Fibroblast of lung (primary cell): ENCODE data around the gene YTHDC1. TPM values are rescaled to one million over a fixed set of nuclear protein-coding genes. Genes with fewer than 3 reads are reported as not detected.
A peak's percentile ranks its signal among the peaks of the same experiment; 100 is the strongest.

Experiments used
- DNase-seq, 2 donors: peaks; one replicate each; pipeline versions ENCODE4 v3.0.0 to v3.0.0-alpha.2; 2010; ENCODE audit warnings: low read depth in 2 of 2
- H2AFZ ChIP-seq: 2 replicates; pipeline ENCODE4 v1.5.1; 2012; ENCODE audit warnings: low read length, control low read depth, inconsistent platforms
- H3K27ac ChIP-seq: 2 replicates; pipeline ENCODE4 v1.5.1; 2011; ENCODE audit warnings: low read length, control low read depth; ENCODE audit not compliant: insufficient read depth
- H3K27me3 ChIP-seq: 2 replicates; pipeline ENCODE4 v1.5.1; 2011; ENCODE audit warnings: mild to moderate bottlenecking, low read length; ENCODE audit not compliant: control insufficient read depth, insufficient read depth
- H3K36me3 ChIP-seq: 2 replicates; pipeline ENCODE4 v1.5.1; 2011; ENCODE audit warnings: low read length; ENCODE audit not compliant: control insufficient read depth, insufficient read depth
- H3K4me1 ChIP-seq: 2 replicates; pipeline ENCODE4 v1.5.1; 2011; ENCODE audit warnings: low read length; ENCODE audit not compliant: control insufficient read depth, insufficient read depth; ENCODE audit errors: extremely low read depth
- H3K4me2 ChIP-seq: 2 replicates; pipeline ENCODE4 v1.5.1; 2011; ENCODE audit warnings: low read length, control low read depth; ENCODE audit not compliant: insufficient read depth; ENCODE audit errors: extremely low read depth
- H3K4me3 ChIP-seq, 4 experiments: fragments of 200-600 bp in 1 of 4; sonication (generic) in 1 of 4; replicated peaks in 1 of 4; 2 replicates each; pipeline ENCODE4 v1.5.1; 2011 to 2016; ENCODE audit warnings: low read length in 4 of 4, low read depth in 3 of 4, mild to moderate bottlenecking in 3 of 4, control low read depth in 2 of 4, inconsistent platforms in 1 of 4, mixed read lengths in 1 of 4; ENCODE audit not compliant: insufficient read depth in 1 of 4; ENCODE audit errors: control extremely low read depth in 1 of 4
- H3K79me2 ChIP-seq: 2 replicates; pipeline ENCODE4 v1.5.1; 2012; ENCODE audit warnings: mild to moderate bottlenecking, low read length, inconsistent platforms; ENCODE audit not compliant: control insufficient read depth, insufficient read depth
- H3K9ac ChIP-seq: 2 replicates; pipeline ENCODE4 v1.5.1; 2011; ENCODE audit warnings: mild to moderate bottlenecking, low read length, control low read depth; ENCODE audit not compliant: insufficient read depth
- H3K9me3 ChIP-seq: 2 replicates; pipeline ENCODE4 v1.5.1; 2012; ENCODE audit warnings: low read depth, low read length; ENCODE audit not compliant: control insufficient read depth, insufficient read depth
- H4K20me1 ChIP-seq: 2 replicates; pipeline ENCODE4 v1.5.1; 2011; ENCODE audit warnings: low read length; ENCODE audit not compliant: control insufficient read depth, insufficient read depth; ENCODE audit errors: extremely low read depth
- EZH2 ChIP-seq: IDR thresholded peaks from 2 replicates; pipeline ENCODE4 v1.5.1; 2012; ENCODE audit warnings: low read length, control low read depth, mild to moderate bottlenecking; ENCODE audit errors: missing control alignments
- polyA plus RNA-seq, 2 donors: library from polyadenylated mRNA; depleted of rRNA in 1 of 2; stranded (reverse) in 1 of 2; unstranded in 1 of 2; fragments of >200 nt; gene quantifications; 2 replicates each; pipeline ENCODE4 v1.2.1, GENCODE V29; 2011 to 2012; ENCODE audit warnings: missing spikeins in 1 of 2
- total RNA-seq: library from RNA; depleted of rRNA; stranded (reverse); fragments of >200 nt; gene quantifications from 2 replicates; pipeline ENCODE4 v1.2.1, GENCODE V29; 2014
- TF ChIP-seq, protein P1 (sequence below), 2 donors: IDR thresholded peaks in 1 of 2; conservative IDR thresholded peaks in 1 of 2; 1 replicate in 1 of 2; 2 replicates in 1 of 2; pipeline ENCODE4 v1.5.1; 2011 to 2012; ENCODE audit warnings: low read length in 2 of 2, control low read depth in 1 of 2, inconsistent platforms in 1 of 2, low read depth in 1 of 2, mild to moderate bottlenecking in 1 of 2

YTHDC1 gene
- total and polyA plus RNA-seq, 2 donors (not counting 1 experiment from before 2014, with no cell fraction given): 34.6 to 47.6 TPM

DNA sequence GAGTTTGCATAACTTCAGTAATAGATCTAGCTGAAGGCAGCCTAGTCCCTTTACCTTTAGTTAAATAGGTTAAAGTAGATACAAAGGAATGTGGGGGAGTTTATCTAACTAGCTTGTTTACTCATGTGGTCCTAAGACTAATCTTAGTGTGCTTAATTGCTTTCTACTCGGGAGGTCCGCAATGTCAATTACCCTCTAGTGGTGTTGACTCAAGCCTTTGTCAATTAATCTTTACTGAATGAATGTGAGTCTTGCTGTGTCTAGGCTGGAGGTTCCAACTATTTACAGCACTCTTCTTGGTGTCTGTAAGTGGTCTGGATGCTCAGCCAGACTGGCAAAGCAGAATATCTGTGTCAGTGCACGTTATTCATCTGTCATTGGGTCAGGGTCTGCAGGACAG is 17.9 kb upstream of the YTHDC1 start:
- Histone ChIP-seq H3K9ac (no peak overlapping the region), H2AFZ (no peak overlapping the region), H3K79me2 (no peaks in the 10 kb centered on the region), H3K9me3 (no peaks in the 10 kb centered on the region), H3K36me3 (no peaks in the 10 kb centered on the region), H3K27ac (no peak overlapping the region), H3K4me1 (no peaks in the 10 kb centered on the region), H3K4me2 (no peak overlapping the region), H3K4me3 (no peak overlapping the region), H4K20me1 (no peaks in the 10 kb centered on the region), H3K27me3 (no peaks in the 10 kb centered on the region)
- no peak for DNase-seq
- TF ChIP-seq EZH2: no peak
- TF ChIP-seq, protein P1, sequence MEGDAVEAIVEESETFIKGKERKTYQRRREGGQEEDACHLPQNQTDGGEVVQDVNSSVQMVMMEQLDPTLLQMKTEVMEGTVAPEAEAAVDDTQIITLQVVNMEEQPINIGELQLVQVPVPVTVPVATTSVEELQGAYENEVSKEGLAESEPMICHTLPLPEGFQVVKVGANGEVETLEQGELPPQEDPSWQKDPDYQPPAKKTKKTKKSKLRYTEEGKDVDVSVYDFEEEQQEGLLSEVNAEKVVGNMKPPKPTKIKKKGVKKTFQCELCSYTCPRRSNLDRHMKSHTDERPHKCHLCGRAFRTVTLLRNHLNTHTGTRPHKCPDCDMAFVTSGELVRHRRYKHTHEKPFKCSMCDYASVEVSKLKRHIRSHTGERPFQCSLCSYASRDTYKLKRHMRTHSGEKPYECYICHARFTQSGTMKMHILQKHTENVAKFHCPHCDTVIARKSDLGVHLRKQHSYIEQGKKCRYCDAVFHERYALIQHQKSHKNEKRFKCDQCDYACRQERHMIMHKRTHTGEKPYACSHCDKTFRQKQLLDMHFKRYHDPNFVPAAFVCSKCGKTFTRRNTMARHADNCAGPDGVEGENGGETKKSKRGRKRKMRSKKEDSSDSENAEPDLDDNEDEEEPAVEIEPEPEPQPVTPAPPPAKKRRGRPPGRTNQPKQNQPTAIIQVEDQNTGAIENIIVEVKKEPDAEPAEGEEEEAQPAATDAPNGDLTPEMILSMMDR (conservative IDR thresholded peaks at IDR 0.05 in 1 of 2, IDR thresholded peaks at IDR 0.05 in 1 of 2; ENCODE audit: low read depth in 1 of 2, low read length in 2 of 2): no peak

DNA sequence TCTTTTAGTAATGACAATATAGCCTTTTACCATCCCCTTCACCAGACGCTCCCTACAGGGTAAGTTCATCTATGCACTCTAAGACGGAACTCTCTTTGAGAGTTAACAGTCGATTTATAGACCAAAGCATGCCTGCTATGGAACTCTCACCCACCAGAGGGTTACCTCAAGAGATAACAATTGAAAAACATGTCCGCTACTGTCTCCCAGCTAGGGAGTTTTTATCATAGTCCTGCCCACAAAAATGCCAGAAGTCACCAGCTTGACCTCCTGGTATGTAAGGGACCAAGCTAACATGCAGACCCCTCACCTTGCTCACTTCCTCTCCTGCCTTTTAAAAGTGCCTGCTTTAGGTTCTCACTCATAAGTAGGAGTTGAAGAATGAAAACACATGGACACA is 16.7 kb upstream of the YTHDC1 start:
- no peaks in the 10 kb centered on the region for H3K36me3 ChIP-seq
- H3K9me3 ChIP-seq: no peaks in the 10 kb centered on the region
- no peaks in the 10 kb centered on the region for H4K20me1 ChIP-seq
- peak in 1 of 2 donors; percentile 81 for DNase-seq
- H3K9ac ChIP-seq: no peak overlapping the region
- no peak overlapping the region for H3K4me3 ChIP-seq
- H2AFZ ChIP-seq: no peak overlapping the region
- TF ChIP-seq, protein P1 (conservative IDR thresholded peaks at IDR 0.05 in 1 of 2, IDR thresholded peaks at IDR 0.05 in 1 of 2; ENCODE audit: low read depth in 1 of 2, low read length in 2 of 2): no peak
- TF ChIP-seq EZH2: no peak
- no peaks in the 10 kb centered on the region for H3K4me1 ChIP-seq
- H3K4me2 ChIP-seq: no peak overlapping the region
- H3K27me3 ChIP-seq: no peaks in the 10 kb centered on the region
- no peak overlapping the region for H3K27ac ChIP-seq
- no peaks in the 10 kb centered on the region for H3K79me2 ChIP-seq

DNA sequence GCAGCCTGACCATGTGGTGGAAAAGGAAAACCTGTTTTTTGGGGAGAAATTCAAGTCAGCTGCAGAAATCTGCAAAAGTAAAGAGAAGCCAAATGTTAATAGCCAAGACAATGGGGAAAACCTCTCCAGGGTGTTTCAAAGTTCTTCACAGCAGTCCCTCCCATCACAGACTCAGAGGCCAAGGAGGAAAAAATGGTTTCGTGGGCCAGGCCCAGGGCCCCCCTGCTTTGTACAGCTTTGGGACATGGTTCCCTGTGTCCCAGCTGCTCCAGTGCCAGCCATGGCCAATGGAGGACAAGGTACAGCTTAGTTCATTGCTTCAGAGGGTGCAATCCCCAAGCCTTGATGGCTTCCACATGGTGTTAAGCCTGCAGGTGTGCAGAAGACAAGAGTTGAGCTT is 15.2 kb upstream of the YTHDC1 start:
- no peak overlapping the region for H3K4me3 ChIP-seq
- no peaks in the 10 kb centered on the region for H3K36me3 ChIP-seq
- H2AFZ ChIP-seq: no peak overlapping the region

More for the DNA sequence above, 15.2 kb upstream of the YTHDC1 start:
- Histone ChIP-seq H3K27ac (no peak overlapping the region), H3K9me3 (no peaks in the 10 kb centered on the region), H3K27me3 (no peaks in the 10 kb centered on the region), H3K4me2 (no peak overlapping the region), H3K9ac (no peak overlapping the region), H3K4me1 (no peaks in the 10 kb centered on the region), H3K79me2 (no peaks in the 10 kb centered on the region), H4K20me1 (no peaks in the 10 kb centered on the region)
- TF ChIP-seq, protein P1 (conservative IDR thresholded peaks at IDR 0.05 in 1 of 2, IDR thresholded peaks at IDR 0.05 in 1 of 2; ENCODE audit: low read depth in 1 of 2, low read length in 2 of 2): no peak
- no peak for TF ChIP-seq EZH2
- DNase-seq: no peak
